GM11168 (cell line): ENCODE measurements around the gene VPS8.
"Not testable (repeated sequence)": the region's sequence is repeated elsewhere in the genome, so short reads cannot be mapped to it uniquely, and the experiment has no call there.

Source experiments
- in situ Hi-C: fragments of 300-500 bp; cut with MboI; formaldehyde crosslinking; loops from one replicate; pipeline ENCODE4 v1.12.0; 2022; ENCODE audit warnings: low sequenced_read_pairs; ENCODE audit not compliant: unreplicated experiment

Gene VPS8

DNA sequence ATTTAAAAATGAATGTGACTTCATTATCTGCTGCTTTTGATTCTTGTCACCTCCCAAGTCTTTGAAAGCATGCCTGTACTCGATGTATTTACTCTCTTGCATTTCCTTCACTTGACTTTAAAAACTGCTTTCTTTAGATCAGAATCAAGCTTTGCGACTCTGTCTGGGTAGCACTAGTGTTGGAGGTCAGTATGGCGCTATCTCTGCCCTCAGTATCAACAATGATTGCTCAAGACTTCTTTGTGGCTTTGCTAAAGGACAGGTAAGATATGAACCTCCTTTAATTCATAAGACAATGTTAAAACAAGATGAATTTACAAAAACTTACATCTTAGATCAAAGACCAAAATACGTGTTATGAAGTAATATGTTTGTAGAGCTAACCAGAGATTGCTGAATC lies 37.0 kb downstream of the VPS8 start:
- in situ Hi-C loops = no loop called here

DNA sequence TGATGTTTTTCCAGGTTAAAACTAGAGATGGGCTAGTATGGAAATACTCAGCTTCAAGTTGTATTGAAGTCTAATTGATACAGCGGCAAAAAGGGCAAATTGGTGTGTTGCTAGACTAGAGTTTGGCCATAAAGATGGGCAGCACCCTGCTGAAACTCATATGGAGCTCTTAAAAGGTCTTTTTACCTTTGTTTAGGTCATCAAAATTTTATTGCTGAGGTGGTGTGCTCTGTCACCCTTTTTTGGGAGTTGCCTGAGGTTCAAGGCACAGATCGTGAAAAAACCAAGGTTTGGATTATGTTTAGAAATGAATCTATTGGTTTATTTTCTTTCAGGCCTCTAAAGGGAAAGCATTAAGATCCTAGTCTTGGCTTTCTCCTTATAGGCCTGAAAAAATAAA lies 38.2 kb downstream of the VPS8 start:
- in situ Hi-C loops = no loop called here

DNA sequence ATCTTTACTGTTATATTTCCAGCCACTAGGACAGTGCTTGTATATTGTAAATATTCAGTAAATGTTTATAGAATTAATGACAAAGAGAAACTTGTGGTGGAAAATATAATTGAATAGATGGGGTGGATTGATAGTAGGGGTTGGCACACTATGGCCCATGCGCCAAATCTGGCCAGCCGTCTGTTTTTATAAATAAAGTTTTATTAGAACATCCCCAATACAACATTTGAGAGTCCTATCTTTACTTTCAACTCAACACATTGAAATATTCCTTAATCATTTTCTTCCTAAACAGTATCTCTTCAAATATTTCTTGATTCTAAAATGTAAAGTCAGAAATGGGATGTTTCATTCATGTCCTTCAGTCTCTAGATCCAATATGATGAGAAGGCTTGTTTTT lies 45.1 kb downstream of the VPS8 start:
- in situ Hi-C loops = no loop called here

DNA sequence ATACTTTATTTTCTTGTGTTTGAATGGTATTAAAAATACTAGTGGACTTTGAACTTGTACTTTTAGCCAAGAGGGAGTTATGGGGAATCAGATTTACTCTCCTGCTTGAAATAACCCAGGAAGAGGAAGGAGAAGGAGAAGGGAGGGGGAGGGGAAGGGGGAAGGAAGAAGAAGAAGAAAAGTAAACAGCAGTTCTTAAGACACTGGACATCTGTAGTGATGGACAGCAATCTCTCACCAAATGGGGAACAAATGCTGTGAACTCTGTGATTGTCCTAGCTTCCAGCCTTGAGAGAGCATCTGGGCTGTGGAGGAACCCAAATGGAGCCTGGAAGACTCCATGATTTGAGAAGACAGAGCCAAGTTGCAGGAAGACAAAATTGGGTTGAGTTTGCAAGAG lies 52.0 kb downstream of the VPS8 start:
- in situ Hi-C loops = no loop called here

DNA sequence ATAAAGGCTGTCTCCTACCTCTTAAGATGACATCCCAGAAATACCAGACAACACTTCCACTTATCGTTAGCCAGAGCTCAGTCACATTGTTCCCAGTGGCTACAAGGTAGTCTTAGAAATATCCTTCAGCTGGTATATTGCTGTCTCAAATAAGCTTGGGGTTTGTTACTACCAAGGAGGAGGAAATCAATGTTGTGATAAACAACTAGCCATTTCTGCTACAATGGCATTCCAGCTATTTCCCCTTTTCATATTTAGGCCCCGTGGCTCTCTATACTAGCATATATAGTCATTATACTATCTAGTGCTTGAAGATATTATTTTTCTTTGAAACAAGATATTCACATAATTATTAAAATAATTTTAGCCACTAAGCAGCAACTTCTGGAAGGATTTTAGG lies 56.5 kb downstream of the VPS8 start:
- in situ Hi-C loops = no loop called here

DNA sequence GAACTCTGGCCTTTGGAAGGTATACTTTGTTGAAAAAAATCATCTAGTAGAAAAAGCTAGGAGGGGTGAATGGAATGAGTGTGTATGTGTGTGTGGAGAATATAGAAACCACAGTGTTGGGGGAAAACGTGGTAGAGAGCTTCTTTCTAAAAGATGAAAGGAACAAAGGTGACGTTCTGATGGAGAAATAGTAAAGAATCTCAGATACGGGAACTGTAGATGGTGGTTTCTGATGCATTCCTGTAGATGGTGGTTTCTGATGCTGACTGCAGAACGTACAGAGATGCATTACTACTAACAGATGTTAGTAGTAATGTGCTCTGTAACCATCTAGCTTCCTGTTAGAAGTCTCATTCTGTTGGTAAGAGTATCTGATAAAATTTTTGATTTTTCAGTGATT lies 60.2 kb downstream of the VPS8 start:
- in situ Hi-C loops = no loop called here

DNA sequence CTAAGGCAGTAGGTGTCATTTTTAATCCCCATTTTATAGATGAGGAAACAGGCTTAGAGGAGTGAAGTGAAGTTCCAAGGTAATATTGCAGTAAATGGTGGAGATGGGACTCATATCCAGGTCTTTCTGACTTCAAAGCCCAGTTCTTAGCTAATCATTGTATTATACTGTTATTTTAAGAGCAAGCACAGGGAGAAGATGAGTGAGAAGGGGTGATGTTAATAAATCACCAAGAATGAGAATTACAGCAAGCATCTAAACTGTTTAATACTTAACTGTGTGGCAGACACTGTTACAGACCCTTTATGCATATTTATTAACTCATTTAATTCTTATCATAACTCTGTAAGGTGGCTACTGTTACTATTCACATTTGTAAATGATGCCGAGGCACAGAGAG lies 61.2 kb downstream of the VPS8 start:
- in situ Hi-C loops = no loop called here

DNA sequence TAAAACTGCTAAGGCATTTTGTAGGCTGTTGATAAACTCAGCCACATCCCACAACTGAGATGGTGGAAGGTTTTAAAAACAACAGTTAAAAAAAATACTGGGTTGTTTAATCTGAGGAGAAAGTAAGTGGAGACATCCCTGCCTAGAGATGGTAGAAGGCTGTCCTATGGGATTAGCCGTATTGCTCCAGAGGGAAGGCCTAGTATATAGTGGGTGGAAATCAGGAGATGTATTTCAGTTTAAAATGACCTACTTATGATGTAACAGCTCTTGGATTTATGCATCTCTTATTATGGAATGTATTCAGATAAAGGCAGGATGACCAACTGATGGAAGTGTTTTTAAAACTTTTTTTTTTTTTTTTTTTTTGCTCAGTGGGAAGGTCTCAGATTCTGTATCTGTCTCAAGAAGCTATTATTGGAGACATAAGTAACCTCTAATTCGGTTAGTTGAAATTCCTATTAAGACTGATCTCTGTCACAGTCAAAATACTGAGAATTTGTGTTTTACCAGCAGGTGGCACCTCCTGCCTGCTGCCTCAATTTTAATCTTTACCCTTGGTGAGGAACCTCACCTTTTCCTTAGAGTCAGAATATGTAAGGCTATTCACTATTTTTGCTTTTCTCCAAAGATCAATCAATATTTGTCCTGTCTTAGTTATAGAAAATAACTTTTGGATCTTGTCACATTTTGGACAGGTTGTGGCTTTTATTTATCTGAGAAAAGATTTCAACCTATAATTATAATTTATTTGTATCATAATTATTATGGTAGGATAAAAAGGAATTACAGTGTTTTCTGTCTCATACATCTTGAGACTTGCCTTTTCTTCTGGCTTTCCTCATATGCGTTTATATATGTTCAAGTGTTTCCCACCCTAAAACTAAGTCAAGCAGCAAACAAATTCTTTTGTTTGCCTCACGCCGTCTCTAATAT lies 63.0 kb downstream of the VPS8 start:
- in situ Hi-C loops = loop anchor here (25.0 kb wide), 1 partner anchor 312 kb away; no protein-coding TSS in a partner anchor

DNA sequence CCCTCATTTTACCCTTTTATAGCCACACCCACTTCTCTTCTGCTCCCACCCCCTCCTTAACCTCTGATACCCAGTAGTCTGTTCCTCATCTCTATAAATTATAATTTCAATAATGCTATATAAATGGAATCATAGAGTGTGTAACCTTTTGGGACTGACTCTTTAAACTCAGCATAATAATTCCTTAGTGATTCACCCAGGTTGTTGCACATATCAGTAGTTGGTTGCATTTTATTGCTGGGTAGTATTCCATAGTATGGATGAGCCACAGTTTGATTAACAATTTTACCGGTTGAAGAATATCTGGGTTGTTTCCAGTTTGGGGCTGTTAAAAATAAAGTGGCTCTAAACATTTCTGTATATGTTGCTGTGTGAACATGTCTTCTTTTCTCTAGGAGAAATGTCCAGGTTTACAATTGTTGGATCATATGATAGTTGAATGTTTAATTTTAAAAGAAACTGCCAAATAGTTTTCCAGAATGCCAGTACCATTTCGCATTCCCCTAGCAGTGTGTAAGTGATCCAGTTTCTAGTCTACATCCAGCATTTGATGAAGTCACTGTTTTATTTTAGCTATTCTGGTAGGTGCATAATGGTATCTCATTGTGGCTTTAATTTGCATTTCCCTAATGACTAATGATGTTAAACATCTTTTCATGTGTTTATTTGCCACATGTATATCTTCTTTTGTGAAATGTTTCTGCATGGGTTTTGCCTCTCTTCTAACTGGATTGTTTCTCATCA lies 68.5 kb downstream of the VPS8 start:
- in situ Hi-C loops = loop anchor here (25.0 kb wide), 1 partner anchor 307 kb away; no protein-coding TSS in a partner anchor

DNA sequence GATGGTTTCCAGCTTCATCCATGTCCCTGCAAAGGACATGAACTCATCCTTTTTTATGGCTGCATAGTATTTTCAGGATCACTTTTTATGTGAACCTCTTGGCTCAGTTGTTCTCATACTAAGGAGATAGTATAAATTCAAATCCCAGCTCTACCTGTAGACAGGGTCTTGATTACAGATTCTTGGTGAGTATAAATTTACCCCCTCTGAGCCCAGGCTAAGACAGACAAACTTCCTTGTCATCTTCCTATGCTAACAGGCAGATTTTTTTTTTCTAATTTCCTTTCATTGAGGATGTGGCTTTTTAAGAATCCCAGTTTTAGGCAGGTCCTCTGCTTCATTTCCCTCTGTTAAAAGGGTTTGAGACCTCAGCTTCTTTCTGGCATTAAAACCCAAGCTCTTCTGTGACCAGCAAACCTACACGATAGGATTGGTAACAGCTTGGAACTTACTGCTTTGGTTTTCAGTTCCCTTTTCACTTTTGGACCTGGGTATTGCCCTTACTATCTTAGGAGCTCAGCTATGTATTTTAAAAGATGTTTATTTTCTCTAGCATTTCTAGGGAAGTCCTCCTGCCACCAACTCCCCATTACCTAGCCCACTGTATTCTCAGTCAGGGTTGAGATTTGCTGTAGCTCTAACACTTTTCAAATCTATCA lies 72.5 kb downstream of the VPS8 start:
- in situ Hi-C loops = loop anchor here (25.0 kb wide), 1 partner anchor 303 kb away; no protein-coding TSS in a partner anchor

DNA sequence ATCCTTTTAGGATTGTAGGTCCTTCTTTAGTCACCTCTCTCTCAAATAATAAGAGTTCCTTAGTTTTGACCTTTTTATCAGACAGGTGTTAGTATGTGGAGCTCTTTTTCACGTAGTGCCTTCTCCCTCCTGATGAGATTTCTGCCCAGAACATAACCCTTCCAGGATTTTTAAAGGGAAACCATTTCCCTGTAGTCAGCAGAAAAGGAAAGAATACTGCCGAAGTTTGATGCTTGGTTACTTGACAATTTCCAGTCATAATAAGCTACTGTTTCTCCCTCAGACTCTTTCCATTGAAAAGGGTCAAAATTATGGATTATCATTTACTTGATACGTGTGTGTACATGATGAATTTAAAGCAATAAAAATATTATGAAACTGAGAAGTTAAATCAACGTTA lies 73.1 kb downstream of the VPS8 start:
- in situ Hi-C loops = loop anchor here (25.0 kb wide), 1 partner anchor 302 kb away; no protein-coding TSS in a partner anchor

DNA sequence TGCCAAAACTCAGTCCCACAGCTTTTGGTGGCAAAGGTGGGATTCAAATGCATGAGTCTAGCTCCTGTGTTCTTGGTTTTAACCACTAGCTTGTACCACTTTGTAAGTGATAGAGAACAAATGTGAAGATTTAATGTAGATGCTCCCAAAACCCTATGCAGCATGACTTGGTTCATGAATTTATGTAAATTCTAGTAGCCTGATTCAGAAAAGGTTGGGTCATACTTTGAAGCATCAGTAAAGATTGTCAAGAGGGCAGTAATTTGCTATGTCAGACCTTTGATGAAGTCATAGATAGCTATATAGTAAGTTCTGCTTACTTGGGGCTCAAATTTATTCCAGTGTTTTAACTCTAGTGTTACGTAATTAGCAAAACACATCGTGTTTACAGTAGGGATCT lies 75.6 kb downstream of the VPS8 start:
- in situ Hi-C loops = loop anchor here (25.0 kb wide), 1 partner anchor 300 kb away; no protein-coding TSS in a partner anchor

DNA sequence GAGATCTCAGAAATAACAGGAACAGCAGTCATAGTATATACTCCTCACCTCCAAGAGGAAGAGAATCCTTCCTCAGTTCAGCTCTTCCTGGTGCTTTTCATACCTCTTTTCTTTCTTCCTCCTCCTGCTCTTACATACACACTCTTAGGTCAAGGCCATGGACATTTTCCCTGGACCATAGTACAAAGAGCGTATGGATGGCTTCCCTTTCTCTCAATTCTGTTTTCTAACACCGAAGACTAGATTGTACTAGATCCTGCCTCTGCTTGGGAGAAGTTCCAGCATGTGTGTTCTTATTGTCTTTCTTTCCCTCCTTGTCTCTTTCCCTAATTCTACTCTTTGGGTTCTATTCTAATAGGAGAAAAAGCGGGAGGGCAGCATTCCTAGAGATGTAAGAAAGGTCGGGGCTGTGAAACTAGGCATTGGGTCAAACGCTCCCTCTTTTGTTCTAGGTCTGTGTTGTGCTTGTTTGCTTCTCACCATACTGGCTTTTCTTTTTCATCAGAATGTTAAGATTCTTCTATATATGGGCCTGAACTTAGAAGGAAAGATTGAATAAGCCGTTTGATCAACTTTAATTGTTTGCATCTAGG lies 77.4 kb downstream of the VPS8 start:
- in situ Hi-C loops = loop anchor here (25.0 kb wide), 1 partner anchor 298 kb away; no protein-coding TSS in a partner anchor

DNA sequence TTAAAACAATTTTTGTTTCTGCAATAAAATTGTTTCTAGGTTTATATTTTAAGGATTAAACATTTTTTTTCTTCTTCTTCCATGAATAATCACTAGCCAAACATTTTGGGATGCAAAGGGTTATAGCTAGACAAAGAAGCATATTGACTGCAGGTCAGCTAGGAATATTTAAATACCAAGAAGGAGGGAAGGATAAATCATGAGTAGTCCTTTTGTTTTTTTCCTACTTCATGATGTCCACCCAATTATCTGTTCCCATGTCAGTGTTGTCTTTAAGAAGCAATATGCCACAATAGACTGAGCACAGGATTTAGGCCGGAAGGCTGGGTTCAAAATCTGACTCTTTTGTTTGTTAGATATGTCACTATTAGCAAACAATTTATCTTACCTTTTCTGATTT lies 82.1 kb downstream of the VPS8 start:
- in situ Hi-C loops = loop anchor here (25.0 kb wide), 1 partner anchor 293 kb away; no protein-coding TSS in a partner anchor

DNA sequence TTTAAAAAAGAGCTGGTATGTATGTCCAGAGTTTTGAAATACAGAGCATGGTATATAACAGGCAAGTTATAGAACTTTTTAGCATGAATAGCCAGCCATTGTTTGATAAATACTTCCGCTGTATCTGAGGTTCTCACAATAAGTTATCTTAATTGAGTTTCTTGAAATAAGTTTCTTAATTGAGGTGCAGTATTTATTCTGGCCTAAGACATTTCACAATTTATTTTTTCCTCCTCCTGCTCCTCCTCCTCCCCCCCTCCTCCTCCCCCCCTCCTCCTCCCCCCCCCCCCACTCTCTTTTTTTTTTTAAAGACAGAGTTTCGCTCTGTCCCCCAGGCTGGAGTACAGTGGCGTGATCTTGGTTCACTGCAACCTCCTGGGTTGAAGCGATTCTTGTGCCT lies 83.4 kb downstream of the VPS8 start:
- in situ Hi-C loops = loop anchor here (25.0 kb wide), 1 partner anchor 292 kb away; no protein-coding TSS in a partner anchor

DNA sequence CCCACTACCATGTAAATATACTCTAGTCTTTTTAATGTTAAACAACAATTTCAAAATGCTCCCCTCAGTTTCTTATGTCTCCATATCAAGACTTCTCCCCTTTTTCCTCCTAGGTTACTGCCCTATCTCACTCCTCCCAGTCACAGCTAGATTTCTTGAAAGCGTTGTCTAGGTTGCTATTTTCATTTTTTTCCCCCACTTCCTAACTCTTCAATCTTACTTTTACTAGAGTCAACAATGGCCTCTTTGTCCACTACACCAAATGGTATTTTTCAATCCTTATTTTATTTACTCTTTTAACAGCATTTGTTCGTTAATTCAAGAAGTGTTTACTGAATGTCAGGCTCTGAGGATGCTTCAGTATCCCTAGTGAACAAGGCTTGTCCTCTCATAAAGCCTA lies 84.4 kb downstream of the VPS8 start:
- in situ Hi-C loops = loop anchor here (25.0 kb wide), 1 partner anchor 291 kb away; no protein-coding TSS in a partner anchor

DNA sequence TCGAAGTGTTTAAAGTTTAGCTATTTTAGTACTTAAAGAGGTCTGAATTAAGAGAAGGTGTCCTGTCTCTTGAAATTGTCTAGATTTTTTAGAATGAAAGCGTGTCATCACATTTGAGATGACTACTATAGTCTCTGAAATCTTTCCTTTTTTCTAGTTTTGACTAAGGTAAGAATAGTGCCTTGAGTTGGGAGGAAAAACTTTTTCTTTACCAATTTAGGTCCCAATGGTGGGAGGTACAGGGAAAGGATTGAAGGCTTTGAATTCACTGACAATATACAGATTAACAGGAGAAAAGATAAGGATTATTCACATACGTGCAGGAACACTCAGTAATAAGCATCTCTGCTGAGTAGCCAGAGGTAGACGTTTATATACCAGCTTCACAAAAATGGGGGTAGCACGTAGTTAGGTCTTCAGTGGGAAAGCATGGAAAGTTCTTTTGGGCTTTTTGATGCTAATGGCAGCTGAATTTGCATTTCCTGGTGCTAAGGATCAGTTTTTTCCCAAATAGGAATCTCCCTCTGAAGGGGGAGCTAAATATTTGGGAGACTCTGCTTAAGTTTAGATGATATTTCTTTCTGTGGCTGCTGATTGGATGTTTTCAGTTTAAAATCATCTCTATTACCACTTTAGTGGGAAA lies 88.1 kb downstream of the VPS8 start:
- in situ Hi-C loops = loop anchor here (25.0 kb wide), 1 partner anchor 287 kb away; no protein-coding TSS in a partner anchor

DNA sequence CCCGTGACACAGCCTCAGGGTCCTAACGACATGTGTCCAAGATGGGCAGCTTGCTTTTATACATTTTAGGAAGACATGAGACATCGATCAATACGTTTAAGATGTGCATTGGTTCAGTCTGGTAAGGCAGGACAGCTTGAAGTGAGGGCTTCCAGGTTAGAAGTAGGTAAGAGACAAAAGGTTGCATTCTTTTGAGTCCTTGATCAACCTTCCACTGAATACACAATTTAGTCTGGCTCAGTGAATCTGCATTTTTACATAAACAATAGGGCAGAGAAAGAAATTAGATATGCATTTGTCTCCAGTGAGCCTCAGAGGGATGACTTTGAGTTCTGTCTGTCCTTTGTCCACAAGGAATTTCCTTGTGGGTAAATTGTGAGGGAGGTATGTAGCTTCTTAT lies 95.1 kb downstream of the VPS8 start:
- in situ Hi-C loops = not testable (repeated sequence)
